Umbilical cord (tissue), 2 donors: ENCODE data around the gene RFT1. TPM values are rescaled to one million over a fixed set of nuclear protein-coding genes. Genes with fewer than 3 reads are reported as not detected.

ENCODE experiments used
- DNase-seq: peaks from one replicate; pipeline ENCODE4 v3.0.0-alpha.2; 2015; ENCODE audit warnings: low spot score
- total RNA-seq: library from RNA; depleted of rRNA; stranded (reverse); fragments of >200 nt; gene quantifications from one replicate; pipeline ENCODE4 v1.2.3, GENCODE V29; 2014; ENCODE audit warnings: low replicate concordance; ENCODE audit not compliant: insufficient read depth

Gene RFT1
- total RNA-seq, 1 donor from 2014 or later = 10.4 TPM

DNA sequence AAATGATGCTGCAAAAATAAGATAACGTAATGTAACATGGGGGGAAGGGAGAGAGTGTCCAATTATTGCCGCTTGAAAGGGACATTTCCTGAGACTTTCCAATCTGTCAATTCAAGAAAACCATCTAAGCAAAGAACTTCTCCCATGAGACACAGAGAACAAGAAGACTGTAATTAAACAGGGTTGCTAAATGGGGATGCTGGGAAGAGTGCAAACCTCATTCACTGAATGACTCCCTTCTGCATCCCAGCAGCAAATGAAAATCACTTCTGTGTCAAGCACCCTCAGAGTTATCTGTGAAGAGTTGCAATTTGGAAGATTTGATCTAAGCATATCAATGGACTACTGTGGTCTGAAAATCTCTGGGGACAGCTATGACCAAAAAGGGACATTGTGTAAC lies 3.6 kb downstream of the RFT1 start:
- DNase-seq = no peak

DNA sequence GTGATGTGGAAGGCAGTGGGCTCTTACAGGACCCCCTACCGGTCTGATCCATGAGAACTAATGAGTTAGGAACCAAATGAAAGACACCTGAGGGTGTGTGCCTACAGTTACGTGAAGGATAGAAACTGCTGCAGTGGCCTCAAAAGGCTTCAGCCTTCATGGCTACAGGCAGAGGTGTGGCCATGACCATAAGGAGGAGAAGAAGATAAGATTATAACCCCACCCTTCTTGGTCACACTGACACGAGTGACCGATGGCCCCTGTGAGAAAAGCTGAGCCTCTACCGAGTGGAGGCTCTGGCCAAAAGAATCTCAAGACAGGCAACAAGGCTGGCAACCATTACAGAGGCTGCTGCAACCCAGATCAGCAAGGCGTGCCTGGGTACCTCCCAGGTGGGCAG lies 6.3 kb downstream of the RFT1 start:
- DNase-seq = no peak

DNA sequence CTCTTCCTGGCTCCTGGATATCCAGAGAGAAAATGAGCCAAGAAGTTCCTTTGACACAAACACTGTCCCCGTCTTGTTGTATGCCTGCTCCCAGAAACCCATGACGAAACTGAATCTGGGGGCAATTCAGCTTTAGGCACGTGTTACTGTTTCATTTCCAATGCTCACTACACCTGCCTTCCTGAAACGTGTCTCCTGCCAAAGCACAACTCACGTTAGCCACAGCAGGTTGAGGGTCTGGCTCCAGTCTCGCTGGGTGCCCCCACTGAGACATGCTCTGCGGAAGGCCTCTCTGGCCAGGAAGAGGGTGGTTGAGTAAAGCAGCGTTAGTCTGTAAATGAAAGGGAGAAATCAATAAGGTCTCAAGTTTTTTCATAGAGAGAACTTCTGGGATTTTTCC lies 6.7 kb downstream of the RFT1 start:
- DNase-seq = no peak

- no peak for DNase-seq
These were observed 7.3 kb downstream of the RFT1 start for GRCh38 chr3:53122933-53123305.

DNA sequence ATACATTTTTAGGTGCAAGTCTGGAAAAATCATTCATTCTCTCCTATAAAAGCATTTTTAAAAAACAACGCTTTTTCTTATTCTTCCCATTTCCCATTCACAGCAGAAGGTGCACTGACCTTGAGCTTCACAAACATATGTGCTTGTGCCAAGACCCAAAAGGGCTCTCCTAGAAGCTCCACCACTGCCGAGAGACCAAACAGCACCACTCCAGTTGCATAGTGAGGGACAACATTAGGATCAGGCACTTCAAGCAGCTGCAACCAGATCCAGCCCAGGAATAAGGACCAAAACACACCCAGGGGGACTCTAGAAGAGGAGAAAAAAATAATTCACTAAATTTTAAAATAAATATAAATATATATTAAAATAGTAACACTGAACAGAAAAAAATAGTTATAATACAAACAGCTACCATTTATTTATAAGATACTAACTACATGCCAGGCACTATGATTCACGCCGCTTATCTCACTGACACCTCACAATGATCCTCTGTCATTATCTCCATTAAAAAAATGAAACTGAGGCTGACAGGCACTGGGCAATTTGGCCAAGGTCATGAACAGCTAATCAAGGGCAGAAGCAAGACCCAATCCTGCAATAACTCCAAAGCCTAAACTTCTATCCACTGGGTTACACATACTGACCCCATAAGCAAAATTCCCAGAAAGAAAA lies 7.8 kb downstream of the RFT1 start:
- no peak for DNase-seq

DNA sequence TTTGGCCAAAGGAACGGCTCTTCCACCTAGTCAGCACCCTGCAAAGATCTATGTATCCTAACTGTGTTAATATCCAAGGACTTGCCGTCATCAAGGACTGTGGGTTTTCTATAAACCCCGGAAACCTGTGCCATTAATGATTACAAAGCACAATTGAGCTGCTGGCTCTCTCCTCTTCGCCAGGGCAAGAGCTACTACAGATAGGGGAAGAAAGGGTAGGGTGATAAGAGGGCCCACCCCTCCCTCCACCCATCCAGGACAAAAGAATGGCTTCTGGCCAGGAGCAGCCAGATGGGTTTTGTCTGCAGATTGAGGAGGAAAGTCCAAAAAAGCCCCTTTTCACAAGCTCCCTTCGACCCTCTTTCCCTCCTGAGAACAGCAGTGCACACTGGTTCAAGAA lies 9.9 kb downstream of the RFT1 start:
- no peak for DNase-seq

DNA sequence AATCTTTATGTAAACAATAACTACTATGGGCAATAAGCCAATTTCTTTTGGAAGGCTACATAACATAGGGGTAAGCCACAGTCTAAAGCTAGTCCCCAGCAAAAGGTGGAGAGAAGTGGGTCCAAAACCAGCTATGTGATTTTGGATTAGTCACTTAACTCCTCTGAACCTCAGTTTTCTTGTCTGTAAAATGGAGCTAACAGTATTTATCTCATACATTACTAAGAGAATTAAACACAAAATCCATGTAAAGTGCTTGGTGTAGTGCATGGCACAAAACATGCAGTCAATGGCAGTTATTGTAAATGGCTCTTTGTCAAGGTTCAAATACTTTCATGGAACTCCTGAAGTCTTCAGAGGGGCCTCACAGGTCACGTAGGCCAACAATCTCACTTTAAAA lies 13.3 kb downstream of the RFT1 start:
- DNase-seq = no peak

- DNase-seq = no peak
These were observed 15.7 kb downstream of the RFT1 start for GRCh38 chr3:53114412-53115074.

GRCh38 chr3:53114011-53114400 lies 16.2 kb downstream of the RFT1 start:
- peak; percentile 84 for DNase-seq

- DNase-seq = peak; percentile 73
These were observed 16.8 kb downstream of the RFT1 start for GRCh38 chr3:53113293-53114010.

DNA sequence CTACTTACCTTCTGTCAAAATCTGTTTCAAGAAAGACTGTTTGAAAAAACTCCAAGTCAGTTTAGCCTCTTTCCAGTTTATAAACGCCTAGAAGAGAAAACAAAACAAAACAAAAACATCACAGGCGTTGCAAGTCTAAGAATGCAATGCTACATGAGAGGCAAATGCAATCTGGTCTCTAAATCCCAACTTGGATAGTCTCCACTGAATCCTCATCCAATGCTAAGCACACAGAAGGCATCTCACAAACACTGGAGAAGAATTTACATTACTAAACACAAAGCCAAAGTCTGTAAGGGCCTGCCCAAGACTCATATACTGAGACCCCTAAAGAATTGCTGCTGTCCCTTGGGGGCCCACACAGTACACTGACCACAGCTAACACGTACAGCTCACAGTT lies 18.4 kb downstream of the RFT1 start:
- DNase-seq = peak; percentile 91

- peak; percentile 91 for DNase-seq
These were observed 20.1 kb downstream of the RFT1 start for GRCh38 chr3:53109891-53110771.

- no peak for DNase-seq
These were observed 21.0 kb downstream of the RFT1 start for GRCh38 chr3:53109190-53109589.

DNA sequence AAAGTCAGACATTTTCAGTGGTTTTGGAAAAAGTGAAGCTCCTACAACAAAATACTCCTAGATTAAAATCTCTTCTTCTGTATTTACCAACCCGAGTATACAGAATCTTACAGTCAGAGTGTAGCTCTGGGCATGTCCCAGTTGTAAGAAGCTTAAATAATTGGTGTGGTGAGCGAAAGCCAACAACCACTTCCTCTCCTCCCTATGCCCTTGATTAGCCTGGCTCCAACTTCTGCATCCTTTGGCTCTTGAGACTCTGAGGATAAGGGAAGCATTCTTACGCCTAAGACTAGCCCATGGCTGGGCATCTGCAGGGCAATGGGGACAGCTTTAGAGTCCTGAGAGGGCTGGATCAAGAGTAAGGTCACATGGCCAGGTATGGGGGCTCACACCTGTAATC lies 25.5 kb downstream of the RFT1 start:
- no peak for DNase-seq

- no peak for DNase-seq
These were observed 26.6 kb downstream of the RFT1 start for GRCh38 chr3:53103397-53104296.

DNA sequence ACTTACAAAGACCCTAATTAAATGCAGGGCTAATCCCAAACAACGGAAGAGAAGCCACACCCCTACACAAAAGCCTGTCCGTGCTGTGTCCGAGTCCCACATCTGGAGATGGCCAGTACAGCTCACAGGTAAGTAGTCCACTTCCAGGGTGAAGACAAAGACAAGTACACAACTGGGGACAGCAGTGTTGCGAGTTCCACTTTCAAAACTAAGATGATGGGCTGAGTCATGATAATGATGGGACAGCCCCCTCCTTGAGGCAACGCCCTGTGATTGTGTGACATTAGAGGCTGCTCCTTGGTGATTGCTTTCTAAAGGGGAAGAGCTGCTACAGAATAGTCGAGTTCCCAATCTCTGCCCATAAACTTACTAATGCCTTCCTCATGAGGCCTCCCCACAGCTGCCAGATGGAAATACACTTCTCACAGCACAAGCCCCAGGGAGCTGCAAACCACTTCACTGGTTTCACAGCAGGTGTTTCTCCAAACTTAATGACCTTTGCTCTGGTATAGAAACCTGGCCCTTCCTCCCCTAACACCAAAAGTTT lies 27.6 kb downstream of the RFT1 start:
- no peak for DNase-seq

GRCh38 chr3:53101956-53102355 lies 28.3 kb downstream of the RFT1 start:
- no peak for DNase-seq

DNA sequence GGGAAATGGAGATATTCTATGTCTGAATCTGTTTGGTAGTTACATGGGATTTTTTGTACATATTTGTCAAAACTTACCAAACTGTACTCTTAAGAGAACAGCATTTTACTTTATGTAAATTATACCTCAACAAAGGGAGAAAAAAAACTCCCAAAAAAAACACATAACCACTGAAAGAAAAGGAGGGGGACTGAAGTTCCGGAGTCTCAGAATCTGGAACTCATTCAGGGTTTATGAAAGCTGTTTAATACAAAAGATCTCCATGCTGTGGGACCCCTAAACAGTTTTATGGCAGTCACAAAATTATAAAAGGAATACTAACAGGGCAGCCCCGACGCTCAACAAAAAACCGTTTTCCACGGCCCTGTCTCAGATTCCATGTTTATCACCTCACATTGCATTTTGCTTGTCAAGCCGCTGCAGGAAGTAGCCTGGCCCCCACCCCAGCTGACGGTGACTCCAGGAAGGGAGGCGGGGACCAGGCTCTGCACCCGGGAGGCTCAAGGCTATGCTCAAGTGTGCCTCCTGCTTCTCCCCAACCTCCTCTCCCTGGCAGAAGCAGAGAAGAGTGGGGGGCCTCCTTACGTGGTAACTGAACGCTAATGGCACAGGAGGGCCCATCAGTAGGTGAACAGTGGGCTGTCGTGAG lies 29.3 kb downstream of the RFT1 start:
- no peak for DNase-seq

DNA sequence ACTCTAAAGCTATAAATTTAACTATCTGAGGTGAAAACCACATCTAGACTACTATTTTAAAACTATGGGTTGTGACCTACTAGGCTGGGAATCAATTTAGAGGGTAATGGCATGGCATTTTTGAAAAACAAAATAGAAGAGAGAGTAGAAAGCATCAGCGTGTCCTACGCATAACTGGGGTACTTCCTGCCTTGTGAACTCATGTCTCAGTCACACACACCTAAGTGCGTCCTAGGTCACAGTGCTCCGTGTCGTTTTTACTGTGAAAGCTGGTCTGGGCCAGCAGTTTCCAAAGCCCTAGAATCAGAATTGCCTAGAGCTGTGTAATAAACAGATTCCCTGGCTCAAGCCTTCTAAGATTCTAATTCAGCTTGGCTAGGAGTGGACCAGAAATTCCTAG lies 32.3 kb downstream of the RFT1 start:
- no peak for DNase-seq

GRCh38 chr3:53092942-53093341 lies 37.3 kb downstream of the RFT1 start:
- no peak for DNase-seq
